ENCODE results near the gene CCNL2. TPM values are rescaled to one million over a fixed set of nuclear protein-coding genes. Genes with fewer than 3 reads are reported as not detected.

The CCNL2 gene
- total and polyA plus RNA-seq, 12 donors = 53.4 to 893 (median 168) TPM

DNA sequence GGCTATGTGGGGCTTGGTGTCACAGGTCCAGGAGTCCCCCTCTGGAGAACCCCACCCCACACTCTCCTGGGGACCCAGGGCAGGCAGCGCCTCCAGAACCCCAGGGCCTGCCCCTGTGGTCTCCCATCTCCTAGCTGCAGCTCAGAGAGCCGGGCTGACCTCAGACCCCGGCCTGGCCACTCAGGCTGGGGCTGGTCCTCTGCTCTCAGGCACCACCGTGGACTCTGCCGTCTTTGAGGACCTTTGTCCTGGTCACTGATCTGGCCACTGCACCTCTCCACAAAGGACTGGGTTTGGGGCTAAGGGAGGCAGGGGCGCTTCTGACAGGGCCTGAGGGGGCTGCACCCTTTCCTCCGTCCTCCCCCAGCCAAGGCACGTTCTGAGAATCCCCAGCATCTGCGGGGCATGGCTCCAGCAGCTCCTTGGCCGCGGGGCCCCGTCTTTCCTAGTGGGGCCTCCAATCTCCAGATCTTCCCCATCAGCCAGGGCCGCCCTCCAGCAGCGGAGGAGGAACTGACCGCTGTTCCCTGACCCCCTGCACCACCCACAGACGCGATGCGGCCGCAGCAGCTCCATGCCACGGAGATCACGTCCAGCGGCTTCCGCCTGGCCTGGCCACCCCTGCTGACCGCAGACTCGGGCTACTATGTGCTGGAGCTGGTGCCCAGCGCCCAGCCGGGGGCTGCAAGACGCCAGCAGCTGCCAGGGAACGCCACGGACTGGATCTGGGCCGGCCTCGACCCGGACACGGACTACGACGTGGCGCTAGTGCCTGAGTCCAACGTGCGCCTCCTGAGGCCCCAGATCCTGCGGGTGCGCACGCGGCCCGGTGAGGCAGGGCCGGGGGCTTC lies 39.6 kb upstream of the CCNL2 start:
- Histone ChIP-seq H3K36me3 (replicated peaks in 1 of 2) (no peaks in the 10 kb centered on the region), H3K4me1 (replicated peaks in 1 of 2) (peaks cover 12 to 27% of the 10 kb centered on the region in 2 donors), H3K27ac (no peak overlapping the region), H3K27me3 (no peaks in the 10 kb centered on the region), H3K4me3 (no peak overlapping the region), H3K9me3 (replicated peaks in 1 of 3) (no peaks in the 10 kb centered on the region)
- no peak for DNase-seq
- intact Hi-C loops (cut with DNase I) = no loop called here
- 84 to 95% (median 85%) methylated on average over 11 to 45 of the region's 45 CpGs for WGBS, 4 donors
- TF ChIP-seq POLR2A (IDR thresholded peaks at IDR 0.05) (no peak), CTCF (IDR thresholded peaks at IDR 0.05) (no peak)

GRCh38 chr1:1437904-1438376 lies 38.8 kb upstream of the CCNL2 start:
- DNase-seq = no peak
- H3K36me3 ChIP-seq (replicated peaks in 1 of 2) = no peaks in the 10 kb centered on the region
- no peak overlapping the region for H3K4me3 ChIP-seq
- H3K4me1 ChIP-seq (replicated peaks in 1 of 2) = peaks cover 12 to 27% of the 10 kb centered on the region in 2 donors
- H3K27ac ChIP-seq = no peak overlapping the region
- 51 to 72% (median 65%) methylated on average over 6 to 11 of the region's 11 CpGs for WGBS, 4 donors
- intact Hi-C loops (cut with DNase I) = no loop called here
- TF ChIP-seq POLR2A (IDR thresholded peaks at IDR 0.05) (no peak), CTCF (IDR thresholded peaks at IDR 0.05) (no peak)
- no peaks in the 10 kb centered on the region for H3K9me3 ChIP-seq (replicated peaks in 1 of 3)
- H3K27me3 ChIP-seq = no peaks in the 10 kb centered on the region

- Histone ChIP-seq H3K4me1 (replicated peaks in 1 of 2) (peaks cover 12 to 27% of the 10 kb centered on the region in 2 donors), H3K27me3 (no peaks in the 10 kb centered on the region), H3K27ac (no peak overlapping the region), H3K4me3 (no peak overlapping the region), H3K36me3 (replicated peaks in 1 of 2) (no peaks in the 10 kb centered on the region), H3K9me3 (replicated peaks in 1 of 3) (no peaks in the 10 kb centered on the region)
- WGBS, 4 donors = 77 to 95% (median 80%) methylated on average over 2 to 31 of the region's 31 CpGs
- DNase-seq = peak in 1 of 7 donors; percentile 18
- intact Hi-C loops (cut with DNase I) = no loop called here
- TF ChIP-seq CTCF (IDR thresholded peaks at IDR 0.05) = no peak
Observed at GRCh38 chr1:1437033-1437903, 38.1 kb upstream of the CCNL2 start.

DNA sequence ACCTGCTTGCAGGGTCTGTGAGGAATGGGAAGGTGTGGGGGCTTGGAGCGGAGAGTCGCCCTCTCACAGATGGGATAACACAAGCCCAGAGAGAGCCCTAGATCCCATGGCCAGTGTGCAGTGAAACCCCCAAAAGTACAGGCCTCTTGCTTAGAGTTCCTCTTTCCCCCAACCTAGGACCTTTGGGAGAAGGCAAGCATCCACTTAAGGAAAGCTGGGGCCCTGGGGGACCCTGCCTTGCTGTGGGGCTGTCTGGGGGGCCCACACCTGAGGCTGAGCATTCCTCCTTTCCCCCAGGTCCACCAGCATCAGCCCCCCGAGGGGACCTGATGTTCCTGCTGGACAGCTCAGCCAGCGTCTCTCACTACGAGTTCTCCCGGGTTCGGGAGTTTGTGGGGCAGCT lies 37.5 kb upstream of the CCNL2 start:
- peaks cover 12 to 27% of the 10 kb centered on the region in 2 donors for H3K4me1 ChIP-seq (replicated peaks in 1 of 2)
- no peaks in the 10 kb centered on the region for H3K36me3 ChIP-seq (replicated peaks in 1 of 2)
- intact Hi-C loops (cut with DNase I) = no loop called here
- TF ChIP-seq CTCF (IDR thresholded peaks at IDR 0.05) (no peak), POLR2A (IDR thresholded peaks at IDR 0.05) (no peak)
- WGBS, 4 donors = 40 to 100% (median 85%) methylated on average over 1 to 7 of the region's 7 CpGs
- no peaks in the 10 kb centered on the region for H3K27me3 ChIP-seq
- peak overlapping the region in 1 of 4 donors; percentile 65 for H3K4me3 ChIP-seq
- H3K9me3 ChIP-seq (replicated peaks in 1 of 3) = no peaks in the 10 kb centered on the region
- DNase-seq = no peak
- H3K27ac ChIP-seq = no peak overlapping the region

All from adrenal gland (tissue), 12 donors.